ENCODE measurements around the gene GNG14. TPM values are rescaled to one million over a fixed set of nuclear protein-coding genes. Genes with fewer than 3 reads are reported as not detected.
"Not testable (repeated sequence)": the region's sequence is repeated elsewhere in the genome, so short reads cannot be mapped to it uniquely, and the experiment has no call there.

Gene GNG14
- total and polyA plus RNA-seq, 2 of the 4 experiments (the other 2 are of a cell fraction) = not detected

- H3K27ac ChIP-seq (ENCODE audit: insufficient read depth, low read length); CTCF ChIA-PET; H2BK20ac ChIP-seq (ENCODE audit: low read depth, low read length); ATAC-seq (ENCODE audit: low read depth); DNase-seq; POLR2A ChIA-PET (ENCODE audit: unreplicated experiment); H3K18ac ChIP-seq (ENCODE audit: low read depth, low read length); H2BK5ac ChIP-seq (ENCODE audit: low read depth, low read length, poor library complexity, severe bottlenecking); H2BK15ac ChIP-seq (ENCODE audit: low read depth, low read length); H3K4me3 ChIP-seq (ENCODE audit: insufficient read depth, low read depth, low read length); H4K5ac ChIP-seq (ENCODE audit: low read depth, low read length); H4K91ac ChIP-seq (ENCODE audit: insufficient read depth, low read depth, low read length); H3K4me2 ChIP-seq (ENCODE audit: low read depth, low read length); H3K4ac ChIP-seq (ENCODE audit: low read depth, low read length); intact Hi-C loops (cut with micrococcal nuclease); H3K14ac ChIP-seq (replicated peaks; ENCODE audit: low read depth, low read length); in situ Hi-C loops (cut with MboI; ENCODE audit: low sequenced_read_pairs); H2AFZ ChIP-seq (replicated peaks; ENCODE audit: low read length, poor library complexity); H3K56ac ChIP-seq (ENCODE audit: extremely low read depth, insufficient read depth, low read length); H2AK5ac ChIP-seq (ENCODE audit: low read depth, low read length); H2BK120ac ChIP-seq (ENCODE audit: low read depth, low read length); H3K9ac ChIP-seq (ENCODE audit: low read depth, low read length); H3K27me3 ChIP-seq (ENCODE audit: control insufficient read depth, insufficient read depth, low read length); H3K23ac ChIP-seq (ENCODE audit: low read depth, low read length); H4K8ac ChIP-seq (ENCODE audit: low read depth in 2 of 2, low read length in 2 of 2); BruUV-seq (replicated peaks); dilution Hi-C loops (cut with HindIII; ENCODE audit: low sequenced_read_pairs, unreplicated experiment); H2AK9ac ChIP-seq (replicated peaks; ENCODE audit: low read depth, low read length, poor library complexity); H3K9me1 ChIP-seq (ENCODE audit: insufficient read depth, low read length); H3K9me3 ChIP-seq (ENCODE audit: control insufficient read depth, insufficient read depth, low read length); H3K4me1 ChIP-seq (ENCODE audit: control insufficient read depth, insufficient read depth, low read length): not testable (repeated sequence)
- peaks cover 66% of the 10 kb centered on the region for H3K36me3 ChIP-seq (ENCODE audit: control insufficient read depth, insufficient read depth, low read length)
- H3K79me1 ChIP-seq (ENCODE audit: low read depth in 1 of 2, low read length in 2 of 2) = peaks cover 25 to 47% of the 10 kb centered on the region in 2 experiments
- H4K20me1 ChIP-seq (ENCODE audit: insufficient read depth, low read length) = peaks cover 13% of the 10 kb centered on the region
- WGBS, 2 experiments (ENCODE audit: extremely low coverage in 2 of 2, insufficient read length in 1 of 2) = no CpG with 5 or more reads among the region's 14 CpGs
These were observed 24.3 kb downstream of the GNG14 start for GRCh38 chr19:12712077-12712476.

GRCh38 chr19:12713304-12713703 is 25.5 kb downstream of the GNG14 start:
- H3K23ac ChIP-seq (ENCODE audit: low read depth, low read length); H2BK120ac ChIP-seq (ENCODE audit: low read depth, low read length); H3K4me1 ChIP-seq (ENCODE audit: control insufficient read depth, insufficient read depth, low read length); H3K4ac ChIP-seq (ENCODE audit: low read depth, low read length); H3K14ac ChIP-seq (replicated peaks; ENCODE audit: low read depth, low read length); in situ Hi-C loops (cut with MboI; ENCODE audit: low sequenced_read_pairs); H3K9me3 ChIP-seq (ENCODE audit: control insufficient read depth, insufficient read depth, low read length); H4K5ac ChIP-seq (ENCODE audit: low read depth, low read length); H3K4me3 ChIP-seq (ENCODE audit: insufficient read depth, low read depth, low read length); H2BK5ac ChIP-seq (ENCODE audit: low read depth, low read length, poor library complexity, severe bottlenecking); H3K9ac ChIP-seq (ENCODE audit: low read depth, low read length); H2AK5ac ChIP-seq (ENCODE audit: low read depth, low read length); H2AK9ac ChIP-seq (replicated peaks; ENCODE audit: low read depth, low read length, poor library complexity); intact Hi-C loops (cut with micrococcal nuclease); H3K27me3 ChIP-seq (ENCODE audit: control insufficient read depth, insufficient read depth, low read length); H4K91ac ChIP-seq (ENCODE audit: insufficient read depth, low read depth, low read length); H3K4me2 ChIP-seq (ENCODE audit: low read depth, low read length); BruUV-seq (replicated peaks); H3K18ac ChIP-seq (ENCODE audit: low read depth, low read length); H4K8ac ChIP-seq (ENCODE audit: low read depth in 2 of 2, low read length in 2 of 2); H2BK15ac ChIP-seq (ENCODE audit: low read depth, low read length); dilution Hi-C loops (cut with HindIII; ENCODE audit: low sequenced_read_pairs, unreplicated experiment); H2BK20ac ChIP-seq (ENCODE audit: low read depth, low read length); ATAC-seq (ENCODE audit: low read depth); DNase-seq; CTCF ChIA-PET; H3K27ac ChIP-seq (ENCODE audit: insufficient read depth, low read length); H3K56ac ChIP-seq (ENCODE audit: extremely low read depth, insufficient read depth, low read length); H3K9me1 ChIP-seq (ENCODE audit: insufficient read depth, low read length); H2AFZ ChIP-seq (replicated peaks; ENCODE audit: low read length, poor library complexity): not testable (repeated sequence)
- peaks cover 25 to 53% of the 10 kb centered on the region in 2 experiments for H3K79me1 ChIP-seq (ENCODE audit: low read depth in 1 of 2, low read length in 2 of 2)
- POLR2A ChIA-PET (ENCODE audit: unreplicated experiment) = interaction anchor here (0.5 kb wide), 1 partner anchor 31 kb away, joined by 4 read pairs; no protein-coding TSS in a partner anchor
- WGBS, 2 experiments (ENCODE audit: extremely low coverage in 2 of 2, insufficient read length in 1 of 2) = no CpG with 5 or more reads among the region's 9 CpGs
- H3K36me3 ChIP-seq (ENCODE audit: control insufficient read depth, insufficient read depth, low read length) = peaks cover 64% of the 10 kb centered on the region
- peaks cover 13% of the 10 kb centered on the region for H4K20me1 ChIP-seq (ENCODE audit: insufficient read depth, low read length)

Measured in IMR-90 (cell line).